GM19452 (cell line): ENCODE measurements around the gene JAK1.
"Not testable (repeated sequence)": the region's sequence is repeated elsewhere in the genome, so short reads cannot be mapped to it uniquely, and the experiment has no call there.

Experiments
- ATAC-seq: cut with Tn5 transposase; IDR thresholded peaks from one replicate; pipeline ENCODE4 v1.9.1; 2021; ENCODE audit not compliant: unreplicated experiment

The JAK1 gene

DNA sequence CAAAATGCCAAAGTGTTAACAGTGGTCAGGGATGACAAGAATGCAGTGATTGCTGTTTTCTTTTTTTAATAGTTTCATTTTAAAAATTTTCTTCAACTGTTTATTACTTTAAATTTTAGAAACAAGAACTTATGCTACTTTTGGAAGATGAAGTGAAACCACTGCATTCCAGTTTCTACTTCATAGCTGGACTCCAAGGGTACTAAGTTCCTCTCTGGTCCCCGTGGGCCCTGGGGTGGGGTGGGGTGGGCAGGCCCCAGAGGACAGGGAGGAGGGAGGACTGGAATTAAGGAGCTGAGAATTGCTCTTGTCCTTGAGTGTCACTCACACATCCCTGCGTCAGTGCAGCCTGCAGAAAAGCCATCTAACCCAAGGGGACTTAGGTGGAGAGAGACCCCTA, 124.1 kb downstream of the JAK1 start:
- no peak for ATAC-seq

GRCh38 chr1:64841330-64842065, 124.9 kb downstream of the JAK1 start:
- no peak for ATAC-seq

- no peak for ATAC-seq
Observed at GRCh38 chr1:64839732-64840405, 126.5 kb downstream of the JAK1 start.

- ATAC-seq: no peak
Observed at GRCh38 chr1:64839261-64839660, 127.1 kb downstream of the JAK1 start.

- no peak for ATAC-seq
Observed at GRCh38 chr1:64838486-64838885, 127.9 kb downstream of the JAK1 start.

DNA sequence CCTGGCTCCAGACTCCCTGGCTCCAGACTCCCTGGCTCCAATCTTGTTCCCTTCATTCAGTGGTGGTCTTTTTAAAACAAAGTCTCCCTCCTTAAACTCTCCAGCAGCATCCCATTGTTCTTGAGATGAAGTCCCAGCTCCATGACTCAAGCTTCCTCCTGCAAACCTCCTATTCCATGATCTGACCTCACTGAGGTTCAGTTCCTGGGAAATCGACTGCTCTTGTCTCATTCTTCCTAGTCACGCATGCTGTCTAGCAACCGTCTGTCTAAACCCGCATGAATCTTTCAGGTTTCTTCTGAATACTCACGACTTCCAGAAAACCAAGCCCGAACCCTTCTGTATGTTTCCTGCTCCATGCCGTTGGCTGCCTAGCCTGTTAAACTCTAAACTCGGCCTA, 129.5 kb downstream of the JAK1 start:
- ATAC-seq: no peak

DNA sequence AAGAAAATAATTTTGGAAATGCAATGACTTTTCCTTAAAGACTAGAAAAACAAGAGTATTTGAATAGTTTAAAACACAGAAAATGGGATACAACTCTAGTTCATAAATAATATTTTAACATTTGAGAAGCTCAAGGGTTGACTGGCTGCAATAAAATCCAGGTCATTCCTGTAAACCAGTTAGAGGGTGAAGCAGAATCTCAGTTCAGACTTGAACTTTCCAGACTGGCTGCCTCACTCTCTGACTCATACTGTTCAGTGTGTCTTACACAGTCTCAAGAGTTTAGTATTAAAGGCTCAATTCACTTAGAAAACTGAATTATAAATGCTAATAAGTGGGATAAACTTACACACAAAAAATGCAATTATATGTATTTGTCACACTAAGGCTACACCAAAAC, 131.6 kb downstream of the JAK1 start:
- no peak for ATAC-seq

- no peak for ATAC-seq
Observed at GRCh38 chr1:64830030-64830651, 136.2 kb downstream of the JAK1 start.

- no peak for ATAC-seq
Observed at GRCh38 chr1:64829411-64830029, 136.8 kb downstream of the JAK1 start.

DNA sequence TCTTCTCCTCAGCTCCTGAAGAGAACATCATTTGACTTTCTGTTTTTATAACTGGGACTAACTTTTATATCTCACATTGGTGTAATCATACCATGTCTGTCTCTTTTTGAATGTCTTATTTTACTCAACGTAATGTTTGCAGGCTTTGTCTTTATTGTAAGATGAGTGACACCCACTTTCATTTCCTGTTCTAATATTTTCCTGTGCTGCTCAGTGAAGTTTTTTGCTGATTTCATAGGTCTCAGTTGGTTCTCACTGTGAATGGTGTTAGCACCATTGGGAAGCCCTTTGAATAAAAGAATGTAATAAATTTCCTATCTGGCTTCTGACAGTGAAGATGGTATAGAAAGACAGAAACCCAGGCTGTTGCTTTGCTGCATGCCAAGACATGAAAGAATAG, 137.5 kb downstream of the JAK1 start:
- no peak for ATAC-seq

- no peak for ATAC-seq
Observed at GRCh38 chr1:64826991-64827390, 139.4 kb downstream of the JAK1 start.

DNA sequence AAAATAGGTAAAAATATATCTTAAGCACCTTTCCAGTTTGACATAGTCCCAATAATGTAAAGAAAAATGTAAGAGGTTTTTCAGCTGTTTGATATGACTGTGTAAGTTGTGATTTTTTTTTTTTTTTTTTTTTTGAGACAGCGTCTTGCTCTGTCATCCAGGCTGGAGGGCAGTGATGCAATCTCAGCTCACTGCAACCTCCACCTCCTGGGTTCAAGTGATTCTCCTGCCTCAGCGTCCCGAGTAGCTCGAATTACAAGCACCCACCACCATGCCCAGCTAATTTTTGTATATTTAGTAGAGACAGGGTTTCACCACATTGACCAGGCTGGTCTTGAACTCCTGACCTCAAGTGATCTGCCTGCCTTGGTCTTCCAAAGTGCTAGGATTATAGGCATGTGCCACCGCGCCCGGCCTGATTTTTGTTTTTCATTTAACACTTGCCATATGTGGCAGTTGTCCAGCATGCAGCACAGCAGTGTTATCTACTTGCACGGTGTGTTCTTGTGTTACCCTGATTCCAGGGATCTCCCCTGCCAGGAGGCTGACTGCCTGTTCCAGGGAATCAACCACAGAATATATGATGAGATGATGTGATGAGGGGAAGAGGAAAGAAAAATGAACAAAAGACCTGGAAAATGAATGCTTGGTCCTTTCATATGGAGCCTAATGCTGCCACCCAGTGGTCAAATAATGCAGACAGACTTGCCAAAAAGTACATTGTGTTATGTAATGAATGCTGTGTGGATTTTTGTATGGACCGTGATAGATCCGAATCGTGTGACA, 142.5 kb downstream of the JAK1 start:
- peak; percentile 50 for ATAC-seq

DNA sequence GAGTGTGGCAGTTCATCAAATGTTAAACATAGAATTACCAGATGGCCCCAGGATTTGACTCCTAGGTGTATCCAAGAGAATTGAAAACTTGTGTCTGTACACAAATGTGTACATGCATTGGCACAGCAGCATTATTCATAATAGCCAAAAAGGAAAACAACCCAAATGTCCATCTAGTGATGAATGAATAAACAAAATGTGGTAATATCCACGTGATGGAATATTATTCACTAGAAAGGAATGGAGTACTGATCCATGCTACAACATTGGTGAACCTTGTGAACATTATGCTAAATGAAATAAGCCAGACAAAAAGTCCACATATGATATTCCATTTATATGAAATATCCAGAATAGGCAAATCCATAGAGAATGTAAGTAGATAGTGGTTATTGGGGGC, 143.7 kb downstream of the JAK1 start:
- ATAC-seq: no peak

DNA sequence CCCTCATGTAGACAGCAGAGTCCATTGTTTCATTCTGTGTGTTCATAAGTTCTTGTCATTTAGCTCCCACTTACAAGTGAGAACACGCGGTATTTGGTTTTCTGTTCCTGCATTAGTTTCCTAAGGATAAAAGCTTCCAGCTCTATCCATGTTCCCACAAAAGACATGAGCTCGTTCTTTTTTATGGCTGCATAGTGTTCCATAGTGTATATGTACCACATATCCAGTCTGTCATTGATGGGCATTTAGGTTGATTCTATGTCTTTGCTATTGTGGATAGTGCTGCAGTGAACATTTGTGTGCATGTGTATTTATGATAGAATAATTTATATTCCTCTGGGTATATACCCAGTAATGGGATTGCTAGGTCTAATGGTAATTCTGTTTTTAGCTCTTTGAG, 145.8 kb downstream of the JAK1 start:
- not testable (repeated sequence) for ATAC-seq

GRCh38 chr1:64817364-64817763, 149.0 kb downstream of the JAK1 start:
- ATAC-seq: not testable (repeated sequence)

GRCh38 chr1:64814427-64814826, 151.9 kb downstream of the JAK1 start:
- ATAC-seq: no peak

GRCh38 chr1:64811131-64811530, 155.2 kb downstream of the JAK1 start:
- ATAC-seq: no peak

DNA sequence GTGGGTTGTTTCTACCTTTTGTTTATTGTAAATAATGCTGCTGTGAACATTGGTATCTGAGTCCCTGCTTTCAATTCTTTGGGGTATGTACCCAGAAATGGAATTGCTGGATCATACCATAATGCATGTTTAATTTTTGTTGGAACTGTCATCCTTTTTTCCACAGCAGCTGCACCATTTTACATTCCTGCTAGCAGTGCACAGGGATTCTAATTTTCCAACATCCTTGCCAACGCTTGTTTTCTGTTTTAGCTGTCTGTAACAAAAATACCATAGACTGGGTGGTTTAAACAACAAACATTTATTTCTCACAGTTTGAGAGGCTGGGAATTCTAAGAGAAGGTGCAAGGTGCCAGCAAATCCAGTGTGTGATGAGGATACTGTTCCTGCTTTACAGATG, 156.3 kb downstream of the JAK1 start:
- no peak for ATAC-seq

- no peak for ATAC-seq
Observed at GRCh38 chr1:64809309-64809708, 157.0 kb downstream of the JAK1 start.

- no peak for ATAC-seq
Observed at GRCh38 chr1:64801851-64802523, 164.4 kb downstream of the JAK1 start.
